Body of pancreas (tissue), 4 donors: ENCODE results near the gene PATL2. TPM values are rescaled to one million over a fixed set of nuclear protein-coding genes. Genes with fewer than 3 reads are reported as not detected.

ENCODE experiments used
- ATAC-seq: fragments of 150-250 bp; one replicate; pipeline ENCODE4 v1.9.1; 2016
- DNase-seq, 4 donors: peaks; one replicate each; pipeline ENCODE4 v3.0.0-alpha.2; 2019
- H3K27ac ChIP-seq, 4 donors: fragments of 200-600 bp; sonication (generic); 1 replicate in 3 of 4; 2 replicates in 1 of 4; pipeline versions ENCODE4 v1.5.1 to v1.6.1; 2016 to 2019; ENCODE audit warnings: mild to moderate bottlenecking in 1 of 4, mixed read lengths in 1 of 4, moderate library complexity in 1 of 4
- H3K27me3 ChIP-seq, 2 donors: fragments of 200-600 bp; sonication (generic); one replicate each; pipeline ENCODE4 v1.6.0; 2016; ENCODE audit warnings: mild to moderate bottlenecking in 1 of 2
- H3K36me3 ChIP-seq, 2 donors: fragments of 200-600 bp; sonication (generic); replicated peaks in 1 of 2; 2 replicates each; pipeline ENCODE4 v1.5.1; 2016; ENCODE audit warnings: low read depth in 2 of 2; ENCODE audit not compliant: insufficient read depth in 1 of 2
- H3K4me1 ChIP-seq: fragments of 200-600 bp; sonication (generic); one replicate; pipeline ENCODE4 v1.6.0; 2016
- H3K4me3 ChIP-seq, 2 donors: fragments of 200-600 bp; sonication (generic); 1 replicate in 1 of 2; 2 replicates in 1 of 2; pipeline ENCODE4 v1.5.1; 2016 to 2019
- H3K9me3 ChIP-seq, 3 donors: fragments of 200-600 bp; sonication (generic); 1 replicate in 2 of 3; 2 replicates in 1 of 3; pipeline ENCODE4 v1.5.1; 2016
- CTCF ChIP-seq, 7 experiments: fragments of 450-650 bp in 4 of 7; fragments of 200-600 bp in 3 of 7; sonication (generic) in 3 of 7; IDR thresholded peaks; one replicate each; pipeline ENCODE4 v1.5.1; 2016 to 2019; ENCODE audit warnings: antibody characterized with exemption in 7 of 7
- POLR2A ChIP-seq, 3 donors: fragments of 450-650 bp; IDR thresholded peaks; one replicate each; pipeline ENCODE4 v1.6.1; 2016; ENCODE audit warnings: antibody characterized with exemption in 3 of 3, mild to moderate bottlenecking in 2 of 3
- WGBS, 2 donors: methylation state at CpG; one replicate each; pipeline ENCODE4 v1.1.5; 2017; 5-methylcytosine and 5-hydroxymethylcytosine counted together
- intact Hi-C: fragments of 100-400 bp; cut with DNase I; formaldehyde crosslinking; loops from one replicate; pipeline ENCODE4 v1.15.1; 2023
- small RNA-seq: library from RNA; depleted of rRNA; stranded (forward); fragments of <200 nt; gene quantifications from one replicate; pipeline ENCODE3, GENCODE V24; 2016
- total RNA-seq, 2 donors: library from RNA; depleted of rRNA; stranded (reverse); fragments of >200 nt; gene quantifications; one replicate each; pipeline ENCODE4 v1.1.0, GENCODE V29; 2016

Gene PATL2
- total RNA-seq, 2 donors from 2014 or later = 1.0 to 1.6 TPM

GRCh38 chr15:44623178-44623577 is 87.9 kb downstream of the PATL2 start:
- Histone ChIP-seq H3K27ac (no peak overlapping the region), H3K27me3 (no peaks in the 10 kb centered on the region), H3K4me3 (no peak overlapping the region), H3K36me3 (peaks cover 11 to 12% of the 10 kb centered on the region in 2 donors), H3K4me1 (no peaks in the 10 kb centered on the region), H3K9me3 (no peaks in the 10 kb centered on the region)
- TF ChIP-seq CTCF (IDR thresholded peaks at IDR 0.05) (no peak), POLR2A (IDR thresholded peaks at IDR 0.05) (no peak)
- no peak for DNase-seq
- intact Hi-C loops = no loop called here
- no peak for ATAC-seq

GRCh38 chr15:44620081-44620480 is 91.0 kb downstream of the PATL2 start:
- TF ChIP-seq CTCF (IDR thresholded peaks at IDR 0.05) (no peak), POLR2A (IDR thresholded peaks at IDR 0.05) (no peak)
- WGBS, 2 donors = 52 to 71% methylated on average over 1 of the region's 1 CpG
- Histone ChIP-seq H3K4me3 (no peak overlapping the region), H3K9me3 (no peaks in the 10 kb centered on the region), H3K27me3 (no peaks in the 10 kb centered on the region), H3K4me1 (no peaks in the 10 kb centered on the region), H3K27ac (no peak overlapping the region), H3K36me3 (peaks cover 7% of the 10 kb centered on the region in 2 donors)
- ATAC-seq = no peak
- no peak for DNase-seq
- intact Hi-C loops = no loop called here

- H3K27ac ChIP-seq = no peak overlapping the region
- peaks cover 0 to 16% of the 10 kb centered on the region in 2 donors for H3K36me3 ChIP-seq
- TF ChIP-seq POLR2A (IDR thresholded peaks at IDR 0.05) (no peak), CTCF (IDR thresholded peaks at IDR 0.05) (no peak)
- DNase-seq (no peak), ATAC-seq (no peak)
- no peak overlapping the region for H3K4me3 ChIP-seq
- no peaks in the 10 kb centered on the region for H3K4me1 ChIP-seq
- H3K27me3 ChIP-seq = no peaks in the 10 kb centered on the region
- WGBS, 2 donors = 95 to 97% methylated on average over 2 of the region's 2 CpGs
- no peaks in the 10 kb centered on the region for H3K9me3 ChIP-seq
- intact Hi-C loops = no loop called here
These were observed 94.1 kb downstream of the PATL2 start for GRCh38 chr15:44616974-44617373.

Small RNA genes within 50 kb of the gene (small RNA-seq; reads per million reads assigned to genes)
- gene RF00019 = not detected

Other genes starting within 250 kb of the PATL2 start
- 10 to 100 TPM; 38.7 to 66.3 TPM for gene EIF3J, start 174.2 kb downstream of the PATL2 start, total RNA-seq
- 100 to 1,000 TPM in 1 of 2 donors, 10 to 100 TPM in 1; 40.5 to 115 TPM for gene SPG11, start 47.7 kb downstream of the PATL2 start, total RNA-seq
- gene B2M, start 194 bp upstream of the PATL2 start, total RNA-seq = 100 to 1,000 TPM; 774 to 835 TPM
- gene TRIM69, start 25.2 kb upstream of the PATL2 start, total RNA-seq = 1 to 10 TPM; 2.6 to 2.9 TPM
- not detected for gene TERB2, start 245.4 kb upstream of the PATL2 start, total RNA-seq